HL-60 (cell line): ENCODE data around the gene DUSP22.

Experiments
- DNase-seq, 2 experiments: peaks; one replicate each; pipeline ENCODE4 v3.0.0-alpha.2; 2010 to 2020; ENCODE audit warnings: low read depth in 1 of 2, low spot score in 1 of 2
- H3K27ac ChIP-seq: fragments of 250-450 bp; sonication (Bioruptor Pico); replicated peaks from 2 replicates; pipeline ENCODE4 v1.5.1; 2020; ENCODE audit warnings: mild to moderate bottlenecking, moderate library complexity
- H3K27me3 ChIP-seq: fragments of 250-450 bp; sonication (Bioruptor Pico); 2 replicates; pipeline ENCODE4 v1.5.1; 2021; ENCODE audit warnings: mild to moderate bottlenecking, moderate library complexity; ENCODE audit not compliant: insufficient read depth, poor library complexity, severe bottlenecking
- H3K4me3 ChIP-seq: replicated peaks from 2 replicates; pipeline ENCODE4 v1.5.1; 2011; ENCODE audit warnings: mild to moderate bottlenecking, control low read depth, low read length; ENCODE audit not compliant: insufficient read depth
- CTCF ChIP-seq: IDR thresholded peaks from one replicate; pipeline ENCODE4 v1.5.1; 2011; ENCODE audit warnings: low read length, control low read depth, inconsistent platforms; ENCODE audit not compliant: insufficient read depth
- GABPA ChIP-seq: IDR thresholded peaks from 2 replicates; pipeline ENCODE4 v1.6.1; 2012; ENCODE audit warnings: low read depth
- POLR2AphosphoS5 ChIP-seq: IDR thresholded peaks from 2 replicates; pipeline ENCODE4 v1.6.1; 2012; ENCODE audit warnings: low read depth
- REST ChIP-seq: IDR thresholded peaks from 2 replicates; pipeline ENCODE4 v1.6.1; 2012; ENCODE audit warnings: low read depth; ENCODE audit not compliant: insufficient replicate concordance
- SPI1 ChIP-seq: IDR thresholded peaks from 2 replicates; pipeline ENCODE4 v1.6.1; 2012; ENCODE audit warnings: low read depth, mild to moderate bottlenecking, borderline replicate concordance

The DUSP22 gene

GRCh38 chr6:350371-350770, 58.1 kb downstream of the DUSP22 start:
- TF ChIP-seq SPI1 = no peak
- TF ChIP-seq CTCF = no peak
- TF ChIP-seq REST = no peak
- TF ChIP-seq POLR2AphosphoS5 = no peak
- no peak for TF ChIP-seq GABPA
- DNase-seq = no peak
- no peaks in the 10 kb centered on the region for H3K27me3 ChIP-seq
- H3K4me3 ChIP-seq = no peak overlapping the region
- H3K27ac ChIP-seq = no peak overlapping the region

GRCh38 chr6:351011-351866, 59.0 kb downstream of the DUSP22 start:
- H3K27ac ChIP-seq = no peak overlapping the region
- H3K4me3 ChIP-seq = no peak overlapping the region
- DNase-seq = no peak
- no peaks in the 10 kb centered on the region for H3K27me3 ChIP-seq
- TF ChIP-seq SPI1 (no peak), REST (no peak), POLR2AphosphoS5 (no peak), CTCF (no peak), GABPA (no peak)

- no peak for DNase-seq
- no peak overlapping the region for H3K27ac ChIP-seq
- no peaks in the 10 kb centered on the region for H3K27me3 ChIP-seq
- H3K4me3 ChIP-seq = no peak overlapping the region
- TF ChIP-seq POLR2AphosphoS5 (no peak), CTCF (no peak), GABPA (no peak), SPI1 (no peak), REST (no peak)
These were observed 59.6 kb downstream of the DUSP22 start for GRCh38 chr6:351867-352289.
